HG03103 (cell line): Measurements from ENCODE around the gene RFX8.

ENCODE experiments used
- ATAC-seq: cut with Tn5 transposase; IDR thresholded peaks from one replicate; pipeline ENCODE4 v1.9.1; 2021; ENCODE audit warnings: low read depth; ENCODE audit not compliant: unreplicated experiment

Gene RFX8

DNA sequence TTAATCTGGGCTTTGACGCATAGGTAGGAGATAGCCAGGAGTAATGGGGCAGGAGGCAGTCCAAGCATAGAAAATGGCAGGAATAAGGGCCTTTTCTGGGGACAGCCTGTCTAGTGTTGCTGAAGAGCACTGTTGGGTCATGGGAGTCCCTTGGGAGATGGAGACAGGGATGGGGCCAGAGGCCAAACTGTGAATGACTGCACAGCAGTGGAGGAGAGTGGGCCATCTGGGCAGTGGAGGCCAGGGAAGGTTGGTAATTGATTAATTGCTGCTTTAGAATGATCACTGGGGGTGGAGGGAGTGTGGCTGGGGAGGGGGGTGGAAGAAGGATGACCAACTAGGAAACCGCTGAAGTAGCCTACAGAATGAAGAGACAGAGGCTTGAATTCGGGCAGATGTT is 59.0 kb downstream of the RFX8 start:
- no peak for ATAC-seq

DNA sequence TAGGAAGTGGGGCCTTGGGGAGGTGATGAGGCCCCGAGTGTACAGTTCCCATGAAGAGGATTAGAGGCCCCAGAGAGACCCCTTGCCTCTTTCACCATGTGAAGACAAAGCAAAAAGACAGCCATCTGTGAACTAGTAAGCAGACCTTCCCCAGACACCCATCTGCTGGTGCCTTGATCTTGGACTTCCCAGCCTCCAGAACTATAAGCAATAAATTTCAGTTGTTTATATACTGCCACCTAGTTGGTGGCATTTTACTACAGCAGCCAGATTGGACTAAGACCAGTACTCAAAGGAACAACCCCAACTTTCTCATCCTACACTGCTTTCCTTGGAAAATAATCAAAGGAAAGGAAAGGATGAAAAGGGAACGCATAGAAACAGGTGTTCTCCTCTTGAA is 59.7 kb downstream of the RFX8 start:
- no peak for ATAC-seq

DNA sequence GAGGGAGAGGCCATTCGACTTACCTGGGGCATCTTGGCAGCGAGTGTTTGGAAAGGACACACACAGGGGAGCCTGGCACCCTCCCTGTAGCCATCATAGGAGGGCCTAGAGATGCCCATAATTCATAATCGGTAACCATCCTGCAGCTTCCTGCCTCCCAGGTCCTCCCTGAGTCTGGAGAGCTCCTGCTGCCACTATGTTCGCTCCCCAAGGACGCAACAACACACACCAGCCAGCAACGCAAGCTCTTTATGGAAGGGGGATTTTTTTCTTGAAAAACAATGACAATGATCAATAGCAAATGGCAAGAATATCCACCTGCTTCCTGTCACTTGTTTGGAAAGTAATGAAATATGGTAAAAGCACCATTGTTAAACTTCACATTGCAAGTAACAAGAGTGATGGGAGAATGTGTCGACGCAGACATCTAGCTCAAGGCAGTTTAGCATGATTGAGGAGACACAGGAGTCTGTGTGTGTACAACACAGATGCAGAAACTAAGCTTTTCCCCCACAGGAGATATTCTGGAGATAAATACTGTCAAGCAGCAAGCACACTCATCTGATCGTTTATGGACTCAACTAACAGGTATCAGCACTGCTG is 62.7 kb downstream of the RFX8 start:
- no peak for ATAC-seq

DNA sequence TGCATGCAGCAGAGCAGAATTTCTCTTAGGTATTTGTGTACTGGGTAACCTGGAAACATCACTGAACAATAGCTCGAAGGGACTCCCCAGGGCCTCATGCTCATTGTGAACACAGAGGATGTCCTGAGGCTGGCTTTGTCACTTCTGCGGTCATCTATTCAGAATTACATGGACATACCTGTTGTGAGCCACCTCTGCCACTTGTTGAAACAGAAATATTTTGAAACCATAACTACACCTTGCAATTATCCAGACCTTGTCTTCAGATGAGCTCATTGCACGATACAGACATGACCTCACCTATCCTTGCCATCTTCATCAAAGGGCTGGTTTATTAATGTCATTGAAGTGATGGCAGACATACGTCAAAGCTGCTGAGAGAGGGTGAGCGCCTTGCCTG is 64.2 kb downstream of the RFX8 start:
- no peak for ATAC-seq

DNA sequence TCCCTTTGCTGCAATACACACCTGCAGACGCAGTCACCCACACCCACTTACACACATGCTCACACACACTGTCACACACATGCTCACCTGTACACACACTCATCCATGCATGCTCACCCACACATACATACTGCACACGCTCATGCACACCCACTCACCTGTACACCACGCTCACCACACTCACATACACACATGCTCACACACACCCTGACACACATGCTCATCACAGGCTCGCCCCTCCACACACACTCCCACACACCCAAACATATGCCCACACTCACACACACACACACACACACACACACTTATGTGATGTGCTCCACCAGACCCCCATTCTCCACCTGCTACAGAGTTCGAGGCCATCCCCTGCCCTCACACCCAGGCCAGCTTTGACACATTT is 64.8 kb downstream of the RFX8 start:
- ATAC-seq = no peak

DNA sequence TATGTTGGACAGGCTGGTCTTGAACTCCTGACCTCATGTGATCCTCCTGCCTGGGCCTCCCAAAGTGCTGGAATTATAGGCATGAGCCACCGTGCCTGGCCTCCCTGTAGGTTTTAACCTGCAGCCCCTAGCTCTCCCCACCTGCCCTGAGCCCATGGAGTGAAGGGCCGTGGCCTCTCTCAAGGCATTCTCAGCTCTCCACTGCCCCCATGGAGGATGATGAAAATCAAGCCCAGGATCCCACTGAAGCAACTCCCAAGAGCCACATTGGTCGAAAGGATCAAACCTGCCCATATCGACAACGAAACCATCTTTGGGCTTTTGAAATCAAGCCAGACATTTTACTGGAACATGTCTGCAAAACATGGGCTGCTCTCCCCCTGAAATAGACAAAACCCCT is 65.2 kb downstream of the RFX8 start:
- ATAC-seq = no peak

DNA sequence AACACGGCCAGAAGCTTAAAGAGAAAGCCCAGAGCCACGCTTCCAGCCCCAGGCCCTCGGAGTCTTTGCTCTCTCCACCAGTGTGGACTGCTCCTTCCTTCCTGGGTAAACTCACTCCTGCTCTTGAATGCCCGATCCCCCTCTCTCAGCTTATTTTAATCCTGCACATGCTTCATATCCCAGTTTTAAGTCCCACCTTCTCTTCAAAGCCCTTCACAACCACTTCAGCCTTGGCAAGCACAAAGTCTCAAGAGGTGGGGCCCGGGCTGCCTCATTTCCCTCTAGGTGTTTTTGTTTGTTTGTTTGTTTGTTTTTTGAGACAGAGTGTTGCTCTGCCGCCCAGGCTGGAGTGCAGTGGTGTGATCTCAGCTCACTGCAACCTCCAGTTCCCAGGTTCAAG is 66.0 kb downstream of the RFX8 start:
- ATAC-seq = no peak

DNA sequence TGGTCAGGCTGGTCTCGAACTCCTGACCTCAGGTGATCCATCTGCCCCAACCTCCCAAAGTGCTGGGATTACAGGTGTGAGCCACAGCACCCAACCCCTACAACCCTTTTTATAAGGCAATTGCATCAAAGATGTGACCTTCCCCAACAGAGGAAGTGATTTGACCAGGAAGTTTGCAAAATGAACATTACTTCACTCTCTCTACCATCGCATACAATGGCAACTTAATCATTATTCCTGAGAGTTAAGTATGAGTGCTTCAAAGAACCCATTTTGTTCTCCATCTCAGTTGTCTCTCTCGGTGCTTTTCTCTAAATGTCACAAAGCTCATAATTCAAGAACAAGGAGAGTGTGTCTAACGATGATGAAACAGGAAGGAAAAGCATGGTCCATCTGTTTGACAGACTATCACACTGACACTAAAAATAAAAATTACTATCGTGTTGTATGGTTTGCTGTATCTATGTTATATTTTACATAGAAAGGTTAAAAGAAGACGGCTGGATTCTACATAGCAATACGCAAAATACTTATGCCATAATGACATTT is 69.5 kb downstream of the RFX8 start:
- no peak for ATAC-seq

DNA sequence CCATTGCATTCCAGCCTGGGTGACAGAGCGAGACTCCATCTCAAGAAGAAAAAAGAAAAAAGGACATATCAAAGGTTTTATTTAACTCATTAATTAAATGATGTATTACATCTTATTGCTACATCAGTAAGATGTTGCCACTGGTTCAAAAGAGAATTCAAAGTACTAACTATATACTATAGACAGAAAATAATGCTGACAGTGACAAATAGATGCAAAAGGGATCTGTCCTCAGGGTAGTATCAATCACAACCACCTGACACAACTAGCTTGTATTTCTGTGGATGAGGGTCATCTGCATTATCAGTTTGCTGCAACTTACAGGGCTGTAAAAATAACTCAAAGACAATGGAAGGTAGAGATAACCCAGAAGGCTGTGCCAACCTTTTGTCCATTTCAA is 71.2 kb downstream of the RFX8 start:
- ATAC-seq = no peak

DNA sequence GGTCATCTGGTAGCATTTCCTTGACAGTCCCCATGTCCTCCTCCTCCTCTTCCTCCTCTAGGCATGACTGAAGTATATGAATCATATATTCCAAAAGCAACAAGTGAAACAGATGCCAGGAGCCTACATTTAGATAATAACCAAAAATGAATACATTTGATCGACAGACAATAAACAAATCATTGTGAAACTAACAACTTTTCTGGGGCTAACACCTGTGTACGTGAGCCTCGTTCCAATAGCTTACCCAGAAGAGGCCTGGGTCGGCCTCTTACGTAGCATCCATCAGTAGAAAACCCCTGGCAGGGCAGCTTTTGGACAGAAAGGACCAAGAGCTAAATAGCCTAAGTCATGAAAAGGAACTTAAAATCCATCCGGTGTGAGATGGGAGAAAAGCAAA is 72.3 kb downstream of the RFX8 start:
- no peak for ATAC-seq

DNA sequence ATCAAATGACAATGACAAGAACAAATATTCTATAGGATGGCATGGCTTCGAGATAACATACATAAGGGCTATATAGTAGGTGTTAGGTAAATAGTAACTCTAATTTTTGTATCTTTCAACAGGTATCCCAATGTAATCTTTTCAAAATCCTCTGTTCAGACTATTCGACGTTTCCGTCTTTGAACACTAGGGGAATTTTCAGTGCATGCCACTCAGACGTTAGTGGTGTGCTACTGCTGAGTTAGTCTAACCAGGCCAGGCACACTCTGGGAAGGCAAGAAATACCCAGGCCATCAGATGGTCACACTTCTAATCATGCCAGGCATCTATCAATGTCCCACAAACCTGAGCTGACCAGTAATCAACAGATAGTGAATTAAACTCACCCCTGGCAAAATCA is 73.0 kb downstream of the RFX8 start:
- no peak for ATAC-seq

DNA sequence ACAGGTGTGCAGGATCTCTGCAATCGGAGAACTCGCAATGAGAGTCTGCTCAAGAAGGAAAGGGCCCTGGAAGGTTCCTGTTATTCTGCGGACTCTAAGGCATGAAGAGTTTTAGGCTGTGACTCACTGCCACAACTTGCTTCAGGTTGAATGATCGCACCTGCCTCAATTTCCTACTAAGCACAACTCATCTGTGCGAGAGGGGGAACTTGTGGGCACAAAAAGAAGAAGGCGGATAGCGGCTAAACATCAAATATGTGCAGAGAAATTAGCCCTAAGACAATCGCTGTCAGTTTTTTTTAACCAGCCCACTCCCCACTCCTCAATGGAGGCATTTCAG is 73.6 kb downstream of the RFX8 start:
- ATAC-seq = no peak

DNA sequence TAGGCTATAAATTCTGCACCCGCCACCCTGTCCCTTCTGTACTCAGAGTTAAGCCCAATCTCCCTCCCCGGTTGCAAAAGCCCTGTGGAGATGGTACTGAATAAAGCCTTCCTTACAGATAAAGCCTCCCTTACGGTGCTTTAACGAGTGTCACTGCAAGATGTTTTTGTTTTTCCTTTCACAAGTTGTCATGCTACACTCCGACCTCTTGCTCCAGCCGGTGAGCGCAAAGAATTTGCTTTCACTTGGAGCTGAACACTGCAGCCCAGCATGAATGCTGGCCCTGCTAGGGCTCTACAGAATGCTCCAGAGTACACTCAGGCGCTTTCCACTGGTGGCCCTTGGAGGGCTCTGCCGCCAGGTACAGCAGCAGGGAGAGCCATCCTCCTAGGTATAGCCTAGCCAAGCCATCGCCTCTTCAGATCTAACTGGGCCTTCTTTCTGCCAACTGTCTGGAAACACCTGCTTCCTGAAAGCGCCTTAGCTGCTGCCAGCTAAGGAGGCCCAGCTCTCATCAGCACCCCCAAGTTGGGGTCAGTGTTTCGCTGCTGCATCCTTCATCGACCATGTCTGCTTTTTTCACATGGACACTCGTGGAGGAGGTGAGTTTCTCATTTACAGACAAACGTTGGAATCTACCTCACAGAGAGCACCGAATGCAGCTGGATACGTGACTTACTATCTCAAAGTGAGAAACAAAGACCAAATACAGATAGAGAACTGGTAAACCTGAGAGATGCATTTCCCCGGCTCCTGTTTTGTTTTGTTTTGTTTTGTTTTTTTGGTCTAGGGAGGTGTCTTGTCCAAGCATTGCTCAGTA is 74.2 kb downstream of the RFX8 start:
- no peak for ATAC-seq

DNA sequence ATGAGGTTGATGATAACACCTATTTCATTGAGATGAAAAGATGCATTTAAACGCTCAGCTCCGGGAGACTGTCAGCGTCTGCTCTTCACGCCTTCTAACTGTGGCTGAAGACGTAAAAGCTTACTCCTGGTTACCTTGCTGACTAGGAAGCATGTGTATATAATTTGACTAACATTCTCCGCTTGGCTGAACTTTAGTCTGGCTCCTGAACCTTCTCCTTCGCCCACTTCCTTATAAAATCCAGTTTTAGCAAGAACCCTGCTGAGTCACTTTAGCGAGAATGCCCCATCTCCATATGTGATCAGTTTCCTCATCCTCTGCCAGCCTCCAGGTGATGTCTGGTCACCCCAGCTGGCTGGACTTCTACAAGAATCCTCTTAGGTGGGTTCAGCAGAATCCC is 74.9 kb downstream of the RFX8 start:
- no peak for ATAC-seq

DNA sequence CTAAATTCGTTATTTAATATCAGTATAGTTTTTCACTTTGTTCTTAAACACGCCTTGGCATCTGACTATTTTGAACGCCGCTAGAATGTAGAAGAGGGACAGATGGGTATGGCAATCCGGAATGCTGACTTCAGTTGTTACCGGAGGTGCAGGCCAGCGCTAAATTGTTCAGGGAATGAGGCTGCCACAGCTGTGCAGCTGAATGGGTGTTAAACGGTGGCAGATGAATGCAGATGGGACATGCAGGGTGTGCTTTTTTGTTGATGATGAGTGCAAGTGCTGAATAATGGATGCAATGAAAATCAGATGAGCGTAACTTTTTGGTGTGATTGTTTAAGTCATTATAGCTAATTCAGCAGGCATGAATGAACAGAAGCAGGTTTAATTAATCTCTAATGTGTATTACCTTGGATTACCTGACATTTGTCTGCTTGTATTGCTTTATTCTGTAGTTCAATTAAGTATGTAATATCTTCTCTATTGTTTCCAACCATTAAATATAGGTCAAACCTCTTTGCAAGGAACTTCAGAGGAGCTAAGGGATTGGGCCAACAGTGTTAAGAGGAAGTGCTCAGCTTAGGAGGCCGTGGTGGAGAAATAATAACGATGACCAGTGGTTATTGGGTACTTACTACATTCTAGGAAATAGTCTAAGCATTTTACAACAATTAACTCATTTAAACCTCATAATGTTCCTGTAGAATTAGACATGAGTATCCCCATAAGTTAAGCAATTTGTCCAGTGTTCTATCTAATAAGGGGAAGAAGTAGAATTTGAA is 75.7 kb downstream of the RFX8 start:
- no peak for ATAC-seq

DNA sequence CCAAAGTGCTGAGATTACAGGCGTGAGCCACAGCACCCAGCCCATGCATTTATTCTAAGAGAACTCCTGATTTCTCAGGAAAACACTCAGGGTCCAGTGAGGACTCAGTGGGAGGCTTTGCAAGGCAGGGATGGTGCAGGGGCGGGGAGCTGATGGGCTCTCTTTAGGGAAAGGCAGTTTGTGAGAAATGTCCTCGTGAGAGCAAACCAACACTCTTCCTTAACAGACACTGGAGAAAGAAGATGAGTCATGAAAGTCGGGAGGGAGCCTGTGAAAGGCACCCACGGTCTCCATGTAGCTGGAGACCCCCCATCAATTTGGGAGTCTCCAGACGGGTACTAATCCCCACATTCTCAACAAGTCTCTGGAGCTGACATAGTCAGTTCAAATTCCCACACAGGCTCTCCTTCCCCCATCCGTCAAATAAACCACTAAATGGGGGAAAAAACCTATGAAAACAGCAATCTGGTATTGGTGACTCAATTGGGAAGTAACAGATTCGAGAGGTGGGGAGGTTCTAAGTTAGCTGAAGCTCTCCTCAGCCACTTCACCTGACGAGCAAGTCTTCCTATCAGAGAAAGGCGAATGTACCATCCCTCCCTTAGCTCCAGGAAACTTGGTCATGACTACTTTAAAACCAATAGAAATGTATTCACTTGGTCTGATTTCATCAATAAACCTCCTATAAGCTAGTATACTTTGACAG is 76.6 kb downstream of the RFX8 start:
- no peak for ATAC-seq

DNA sequence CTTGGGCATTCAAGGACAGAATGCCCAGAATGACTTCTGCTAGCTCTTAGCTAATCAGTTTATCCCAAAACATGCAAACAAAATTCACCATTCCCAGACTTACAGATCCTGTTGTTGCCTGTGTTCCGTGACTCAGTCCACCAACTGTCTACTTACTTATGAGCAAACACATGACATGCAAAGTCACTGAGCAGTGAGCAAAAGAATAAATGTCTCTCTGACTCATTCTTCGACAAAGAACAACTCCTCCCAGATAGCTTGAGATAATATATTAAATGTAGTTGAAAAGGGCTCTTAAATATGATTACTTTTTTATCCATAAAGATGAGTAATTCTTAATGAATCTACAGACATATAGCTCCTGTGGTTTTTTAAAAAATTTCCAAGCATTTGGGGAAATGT is 78.6 kb downstream of the RFX8 start:
- no peak for ATAC-seq

DNA sequence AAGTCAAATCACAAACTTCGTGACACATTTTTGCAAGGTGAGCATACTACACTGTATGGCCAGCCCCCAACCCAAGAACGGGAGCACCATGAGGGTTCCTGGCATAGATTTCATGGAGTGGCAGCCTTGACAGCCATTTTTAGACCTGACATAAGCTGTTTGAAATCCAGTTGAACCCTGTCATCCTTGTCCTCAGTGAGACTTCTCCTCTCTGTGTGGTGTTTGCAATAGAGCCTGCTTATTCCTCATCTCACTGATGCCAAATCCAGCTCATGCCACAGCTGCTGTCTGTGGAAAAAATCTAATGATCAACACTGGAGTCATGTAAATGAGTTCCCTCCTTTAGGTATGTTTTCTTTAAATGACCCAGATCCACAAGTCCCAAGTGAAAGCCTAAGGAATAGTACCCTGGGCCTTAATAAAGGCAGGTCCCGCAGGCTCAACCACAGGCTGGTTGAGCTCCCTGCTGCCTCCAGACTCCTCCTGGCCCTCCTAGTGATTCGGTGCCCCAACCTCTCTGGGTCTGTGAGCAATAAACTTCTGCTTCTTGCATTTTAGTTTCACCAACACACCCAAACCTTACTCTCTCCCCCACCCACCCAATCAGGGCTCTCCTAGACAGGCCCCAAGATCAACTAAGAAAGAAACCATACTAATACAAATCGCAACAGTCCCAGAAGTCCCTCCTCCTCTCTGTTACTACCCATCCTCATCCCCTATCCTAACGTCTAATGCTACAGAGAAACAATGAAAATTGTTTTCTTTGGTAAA is 79.2 kb downstream of the RFX8 start:
- no peak for ATAC-seq

DNA sequence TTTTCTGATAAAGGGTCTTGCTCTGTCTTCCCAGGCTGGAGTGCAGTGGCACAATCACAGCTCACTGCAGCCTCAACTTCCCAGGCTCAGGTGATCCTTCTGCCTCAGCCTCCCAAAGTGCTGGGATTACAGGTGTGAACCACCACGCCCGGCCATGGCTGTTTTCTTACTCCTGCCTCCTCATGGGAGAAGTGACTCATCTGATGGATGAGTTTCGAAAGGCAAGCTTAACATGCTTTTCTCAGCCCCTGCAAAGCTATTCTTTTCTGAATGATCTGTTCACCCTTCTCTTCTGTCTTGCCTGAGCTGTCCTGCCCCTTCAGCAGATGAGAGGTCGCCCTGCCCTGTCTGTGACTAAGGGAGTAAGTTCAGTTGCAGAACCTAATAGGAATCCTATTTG is 86.7 kb downstream of the RFX8 start:
- no peak for ATAC-seq

DNA sequence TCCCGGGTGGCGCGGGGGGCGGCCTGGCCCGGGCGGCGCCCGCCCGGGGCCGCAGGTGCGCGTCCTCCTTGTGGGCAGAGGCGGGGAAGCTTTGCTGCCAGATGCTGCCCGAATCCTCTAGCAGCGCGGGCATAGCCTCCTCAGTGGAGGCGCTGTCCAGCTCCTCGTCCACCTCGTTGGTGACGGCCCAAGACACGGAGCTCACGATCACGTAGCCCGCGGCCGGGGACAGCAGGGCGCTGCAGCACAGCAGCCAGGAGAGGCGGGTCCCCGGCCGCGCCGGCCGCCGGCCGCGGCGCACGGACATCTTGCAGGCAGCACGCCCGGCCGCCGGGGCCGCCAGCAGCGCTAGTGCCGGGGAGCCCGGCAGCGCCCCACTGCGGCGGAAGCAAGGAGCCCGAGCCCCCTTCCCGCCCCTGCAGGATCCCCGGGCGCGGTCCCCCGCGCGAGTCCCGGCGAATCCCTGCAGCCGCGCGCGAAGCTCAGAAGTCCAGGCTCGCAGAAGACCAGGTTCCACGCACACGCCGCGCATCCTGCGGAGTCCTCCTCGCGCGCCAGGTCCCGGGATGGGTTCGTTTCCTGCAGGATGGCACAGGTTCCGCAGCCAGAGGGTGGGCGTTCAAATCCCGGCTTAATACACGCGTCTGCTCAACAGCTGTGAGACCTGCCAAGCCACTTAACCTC is 87.6 kb downstream of the RFX8 start, which contains the start of gene CREG2:
Gene CREG2, minus strand, starts transcription at position 353 of the 684 bp plus-strand sequence. Its CDS starts 46 bp downstream, at position 307.
- no peak for ATAC-seq
